ENCODE results near the gene KAZN.

DNA sequence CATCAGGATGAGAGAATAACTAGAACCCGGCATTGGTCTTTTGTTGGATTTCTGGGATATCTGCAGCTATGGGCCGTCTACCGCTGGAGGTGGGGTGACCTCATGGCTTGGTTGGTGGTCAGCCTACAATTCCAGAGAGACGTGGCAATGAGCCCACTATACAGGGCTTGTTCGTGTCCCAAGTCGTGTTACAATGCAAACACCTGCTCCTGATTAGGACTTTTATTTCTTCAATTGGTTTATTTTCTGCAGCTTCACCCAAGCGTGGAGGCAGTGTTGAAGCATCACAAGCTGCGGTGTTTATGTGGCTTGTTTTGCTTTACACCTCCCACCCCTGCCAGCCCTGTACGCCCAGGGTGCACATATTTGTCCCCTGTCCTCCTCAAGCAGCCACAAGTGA, 343.4 kb downstream of the KAZN start:
- TF ChIP-seq ZNF350 (tag by site-specific recombination; IDR thresholded peaks at IDR 0.05) (no peak), ZNF140 (tag by site-specific recombination; IDR thresholded peaks at IDR 0.05) (no peak), HOXA7 (CRISPR knock-in tag; IDR thresholded peaks at IDR 0.05; ENCODE audit: borderline replicate concordance) (no peak), KLF9 (tag by site-specific recombination; IDR thresholded peaks at IDR 0.05; ENCODE audit: low read depth) (no peak), ZNF621 (tag by site-specific recombination; IDR thresholded peaks at IDR 0.05) (no peak), ZNF302 (tag by site-specific recombination; IDR thresholded peaks at IDR 0.05; ENCODE audit: low read depth) (no peak), YY1 (tag by site-specific recombination; IDR thresholded peaks at IDR 0.05) (no peak), CTCF (tag by site-specific recombination; IDR thresholded peaks at IDR 0.05) (no peak), ZBTB7A (tag by site-specific recombination; IDR thresholded peaks at IDR 0.05; ENCODE audit: low read depth) (no peak), GLI4 (tag by site-specific recombination; IDR thresholded peaks at IDR 0.05) (no peak), ZNF792 (tag by site-specific recombination; IDR thresholded peaks at IDR 0.05) (no peak)
- TF ChIP-seq, protein P1, sequence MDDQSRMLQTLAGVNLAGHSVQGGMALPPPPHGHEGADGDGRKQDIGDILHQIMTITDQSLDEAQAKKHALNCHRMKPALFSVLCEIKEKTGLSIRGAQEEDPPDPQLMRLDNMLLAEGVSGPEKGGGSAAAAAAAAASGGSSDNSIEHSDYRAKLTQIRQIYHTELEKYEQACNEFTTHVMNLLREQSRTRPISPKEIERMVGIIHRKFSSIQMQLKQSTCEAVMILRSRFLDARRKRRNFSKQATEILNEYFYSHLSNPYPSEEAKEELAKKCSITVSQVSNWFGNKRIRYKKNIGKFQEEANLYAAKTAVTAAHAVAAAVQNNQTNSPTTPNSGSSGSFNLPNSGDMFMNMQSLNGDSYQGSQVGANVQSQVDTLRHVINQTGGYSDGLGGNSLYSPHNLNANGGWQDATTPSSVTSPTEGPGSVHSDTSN (CRISPR knock-in tag; IDR thresholded peaks at IDR 0.05): no peak
- TF ChIP-seq, protein P2, sequence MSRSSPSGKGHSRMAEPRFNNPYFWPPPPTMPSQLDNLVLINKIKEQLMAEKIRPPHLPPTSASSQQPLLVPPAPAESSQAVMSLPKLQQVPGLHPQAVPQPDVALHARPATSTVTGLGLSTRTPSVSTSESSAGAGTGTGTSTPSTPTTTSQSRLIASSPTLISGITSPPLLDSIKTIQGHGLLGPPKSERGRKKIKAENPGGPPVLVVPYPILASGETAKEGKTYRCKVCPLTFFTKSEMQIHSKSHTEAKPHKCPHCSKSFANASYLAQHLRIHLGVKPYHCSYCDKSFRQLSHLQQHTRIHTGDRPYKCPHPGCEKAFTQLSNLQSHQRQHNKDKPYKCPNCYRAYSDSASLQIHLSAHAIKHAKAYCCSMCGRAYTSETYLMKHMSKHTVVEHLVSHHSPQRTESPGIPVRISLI (tag by site-specific recombination; IDR thresholded peaks at IDR 0.05): no peak

Data from HEK293 (cell line).